GM10248 (cell line): ENCODE data around the gene LRRC26.

Experiments
- CTCF ChIA-PET: fragments of 300-600 bp; sonication (Branson Sonifier 250); formaldehyde crosslinking; extraction: SDS; loops from one replicate; lab custom pipeline; 2021; ENCODE audit warnings: antibody characterized with exemption; lab: Yijun Ruan, JAX
- POLR2A ChIA-PET: fragments of 350-650 bp; sonication (Branson Sonifier 250); formaldehyde crosslinking; extraction: SDS; loops from one replicate; lab custom pipeline; 2020; ENCODE audit warnings: antibody characterized with exemption; lab: Yijun Ruan, JAX
- DNase-seq: peaks from one replicate; pipeline ENCODE4 v3.0.0; 2012; ENCODE audit errors: extremely low spot score
- TF ChIP-seq, protein P1 (sequence below): IDR thresholded peaks from 2 replicates; pipeline ENCODE4 v1.5.1; 2012; ENCODE audit warnings: mild to moderate bottlenecking, low read depth; ENCODE audit errors: extremely low read depth, missing control alignments, control extremely low read depth

Gene LRRC26

DNA sequence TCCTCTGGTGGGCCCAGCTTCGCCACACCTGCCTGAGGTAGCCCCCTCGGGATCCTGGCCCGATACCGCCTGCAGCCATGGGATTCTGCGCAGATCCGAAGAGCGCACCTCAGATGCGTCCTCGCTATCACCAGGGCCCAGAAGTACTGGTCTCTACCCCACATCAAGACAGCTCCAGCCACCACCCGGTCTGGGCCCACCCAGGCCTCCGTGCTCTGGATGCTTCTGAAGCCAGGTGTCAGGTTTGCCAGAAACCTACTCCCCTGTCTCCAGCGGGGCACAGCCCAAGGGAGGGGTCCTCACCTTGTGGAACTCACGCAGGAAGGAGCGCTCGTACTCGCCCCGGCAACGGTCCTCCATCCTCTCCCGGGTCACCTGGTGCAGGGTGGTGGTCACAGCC lies 16.1 kb upstream of the LRRC26 start:
- ChIA-PET POLR2A (no interaction called here), CTCF (no interaction called here)
- DNase-seq, result no peak
- TF ChIP-seq, protein P1, sequence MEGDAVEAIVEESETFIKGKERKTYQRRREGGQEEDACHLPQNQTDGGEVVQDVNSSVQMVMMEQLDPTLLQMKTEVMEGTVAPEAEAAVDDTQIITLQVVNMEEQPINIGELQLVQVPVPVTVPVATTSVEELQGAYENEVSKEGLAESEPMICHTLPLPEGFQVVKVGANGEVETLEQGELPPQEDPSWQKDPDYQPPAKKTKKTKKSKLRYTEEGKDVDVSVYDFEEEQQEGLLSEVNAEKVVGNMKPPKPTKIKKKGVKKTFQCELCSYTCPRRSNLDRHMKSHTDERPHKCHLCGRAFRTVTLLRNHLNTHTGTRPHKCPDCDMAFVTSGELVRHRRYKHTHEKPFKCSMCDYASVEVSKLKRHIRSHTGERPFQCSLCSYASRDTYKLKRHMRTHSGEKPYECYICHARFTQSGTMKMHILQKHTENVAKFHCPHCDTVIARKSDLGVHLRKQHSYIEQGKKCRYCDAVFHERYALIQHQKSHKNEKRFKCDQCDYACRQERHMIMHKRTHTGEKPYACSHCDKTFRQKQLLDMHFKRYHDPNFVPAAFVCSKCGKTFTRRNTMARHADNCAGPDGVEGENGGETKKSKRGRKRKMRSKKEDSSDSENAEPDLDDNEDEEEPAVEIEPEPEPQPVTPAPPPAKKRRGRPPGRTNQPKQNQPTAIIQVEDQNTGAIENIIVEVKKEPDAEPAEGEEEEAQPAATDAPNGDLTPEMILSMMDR, result no peak

DNA sequence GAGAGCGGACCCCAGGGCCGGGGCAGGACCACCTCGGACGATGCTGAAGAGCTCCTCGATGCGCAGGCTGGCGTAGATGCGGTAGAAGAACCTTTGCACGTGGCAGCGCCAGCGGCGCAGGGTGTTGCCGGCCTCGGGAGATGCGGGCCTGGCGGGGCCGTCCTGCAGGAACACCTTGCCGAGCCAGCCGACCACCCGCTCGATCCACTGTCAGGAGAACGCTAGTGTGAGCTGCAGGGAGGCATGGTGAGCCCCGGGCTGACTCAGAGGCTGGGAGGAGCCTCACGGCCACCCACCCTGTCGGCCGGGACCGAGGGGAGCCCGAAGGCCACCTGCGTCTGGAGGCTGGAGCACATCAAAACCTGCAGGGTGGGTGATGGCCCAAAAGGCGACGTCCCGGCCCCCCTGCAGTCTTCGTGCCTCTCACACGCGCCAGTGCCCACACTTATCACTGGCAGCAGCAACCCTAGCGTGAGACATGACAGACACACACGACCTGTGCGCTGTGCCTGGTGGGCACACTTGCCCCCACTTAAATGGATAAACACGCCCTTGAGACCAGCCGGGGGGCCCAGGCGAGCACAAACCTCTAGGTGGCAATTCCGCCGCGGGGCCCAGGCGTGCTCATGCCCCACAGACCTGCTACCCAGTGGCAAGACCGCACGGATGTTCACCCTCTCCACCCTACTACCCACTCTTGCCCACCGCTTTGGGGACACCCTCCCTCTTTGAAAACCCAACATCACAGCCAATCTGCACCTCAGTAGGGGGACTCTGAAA lies 15.2 kb upstream of the LRRC26 start:
- TF ChIP-seq, protein P1, result no peak
- DNase-seq, result no peak
- CTCF ChIA-PET, result no interaction called here
- POLR2A ChIA-PET, result interaction anchor here (1.0 kb wide), 1 partner anchor 13 kb away, joined by 3 read pairs; the partner anchor contains the start of gene TMEM210

DNA sequence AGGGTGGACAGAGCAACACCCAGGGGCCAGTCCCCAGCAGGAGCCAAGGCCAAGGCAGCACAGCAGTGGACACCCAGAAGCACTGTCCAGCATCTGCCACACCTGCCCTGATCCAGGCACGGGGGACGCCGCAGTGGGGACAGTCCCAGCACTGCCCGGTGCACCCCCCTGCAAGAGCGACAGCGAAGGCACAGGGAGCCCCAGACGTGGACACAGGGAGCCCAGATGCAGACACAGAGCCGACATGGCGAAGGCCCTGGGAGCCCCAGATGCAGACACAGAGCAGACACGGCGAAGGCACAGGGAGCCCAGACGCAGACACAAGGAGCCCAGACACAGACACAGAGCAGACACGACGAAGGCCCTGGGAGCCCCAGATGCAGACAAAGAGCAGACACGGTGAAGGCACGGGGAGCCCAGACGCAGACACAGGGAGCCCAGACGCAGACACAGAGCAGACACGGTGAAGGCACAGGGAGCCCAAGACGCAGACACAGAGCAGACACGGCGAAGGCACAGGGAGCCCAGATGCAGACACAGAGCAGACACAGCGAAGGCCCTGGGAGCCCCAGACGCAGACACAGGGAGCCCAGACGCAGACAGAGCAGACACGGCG lies 14.2 kb upstream of the LRRC26 start:
- POLR2A ChIA-PET, result interaction anchor here (1.0 kb wide), 1 partner anchor 12 kb away, joined by 3 read pairs; the partner anchor contains the start of gene TMEM210

DNA sequence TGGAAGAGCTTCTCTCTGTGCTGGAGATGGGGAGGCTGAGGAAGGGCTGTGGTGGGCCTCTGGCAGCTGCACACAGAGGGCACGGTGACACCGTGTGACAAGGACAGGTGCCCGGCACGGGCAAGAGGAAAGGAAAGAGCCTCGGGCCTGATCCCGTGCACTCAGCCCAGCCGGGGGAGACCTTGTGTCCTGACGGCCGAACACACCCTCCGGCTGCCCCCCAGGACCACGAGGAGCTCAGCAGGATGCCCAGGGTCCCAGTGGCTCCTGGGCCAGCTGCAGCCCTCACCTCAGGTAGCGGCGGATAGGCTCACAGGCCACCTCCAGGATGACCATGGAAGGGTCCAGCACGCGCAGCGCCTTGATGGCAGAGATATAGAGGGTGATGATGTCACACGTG lies 13.0 kb upstream of the LRRC26 start:
- DNase-seq, result no peak
- TF ChIP-seq, protein P1, result no peak
- CTCF ChIA-PET, result interaction anchor here (2.6 kb wide), 1 partner anchor 54 kb away, joined by 7 read pairs; no protein-coding TSS in a partner anchor
- POLR2A ChIA-PET, result no interaction called here

More for the DNA sequence above, 14.2 kb upstream of the LRRC26 start:
- no peak for DNase-seq
- CTCF ChIA-PET, result no interaction called here
- TF ChIP-seq, protein P1, result no peak

DNA sequence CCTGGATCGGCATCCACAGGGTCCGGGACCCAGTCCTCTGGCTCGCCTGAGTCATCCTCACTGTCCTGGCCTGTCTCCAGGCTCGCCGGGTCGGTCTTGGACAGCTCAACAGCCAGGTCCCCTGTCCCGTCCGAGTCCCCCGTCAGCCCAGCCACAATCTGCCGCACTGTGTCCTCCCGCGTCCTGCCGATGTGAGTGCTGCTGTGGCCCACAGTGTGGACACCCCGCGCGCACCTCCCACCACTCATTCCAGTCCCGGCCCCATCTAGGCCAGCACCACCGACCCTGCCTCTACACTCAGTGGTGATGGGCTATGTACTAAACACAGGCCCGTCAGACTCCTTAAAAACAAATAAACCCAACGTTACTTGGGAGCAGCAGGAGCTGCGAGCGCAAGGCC lies 11.8 kb upstream of the LRRC26 start:
- TF ChIP-seq, protein P1, result no peak
- POLR2A ChIA-PET, result no interaction called here
- no peak for DNase-seq
- CTCF ChIA-PET, result interaction anchor here (1.1 to 2.6 kb wide), 3 partner anchors 17 to 55 kb away, joined by 3 to 7 read pairs (median 6); partner anchors contain the start of gene TPRN

DNA sequence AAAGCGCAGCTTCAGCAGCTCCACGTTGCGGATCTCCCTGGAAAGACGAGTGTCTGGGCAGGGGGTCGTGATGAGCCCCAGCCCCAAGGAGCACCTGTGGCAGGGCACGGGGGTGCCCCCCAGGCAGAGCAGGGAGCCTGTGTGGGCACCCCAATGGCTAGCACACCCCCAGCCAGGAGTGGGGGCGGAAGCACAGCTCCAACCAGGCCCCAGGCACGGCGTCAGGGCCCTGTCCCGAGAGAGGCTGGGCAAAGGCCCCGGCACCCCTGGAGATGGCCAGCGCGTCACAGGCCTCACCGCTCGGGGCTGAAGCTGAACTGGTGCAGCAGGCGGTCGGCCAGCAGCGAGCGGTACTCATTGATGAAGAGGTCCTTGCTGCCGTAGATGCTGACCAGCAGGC lies 10.6 kb upstream of the LRRC26 start:
- ChIA-PET POLR2A (interaction anchor here (0.7 kb wide), 1 partner anchor 29 kb away, joined by 3 read pairs; no protein-coding TSS in a partner anchor), CTCF (interaction anchor here (1.3 to 2.6 kb wide), 3 partner anchors 18 to 56 kb away, joined by 3 to 7 read pairs (median 6); no protein-coding TSS in a partner anchor)
- no peak for DNase-seq
- TF ChIP-seq, protein P1, result no peak
